Measurements from ENCODE around the gene CCDC192.

DNA sequence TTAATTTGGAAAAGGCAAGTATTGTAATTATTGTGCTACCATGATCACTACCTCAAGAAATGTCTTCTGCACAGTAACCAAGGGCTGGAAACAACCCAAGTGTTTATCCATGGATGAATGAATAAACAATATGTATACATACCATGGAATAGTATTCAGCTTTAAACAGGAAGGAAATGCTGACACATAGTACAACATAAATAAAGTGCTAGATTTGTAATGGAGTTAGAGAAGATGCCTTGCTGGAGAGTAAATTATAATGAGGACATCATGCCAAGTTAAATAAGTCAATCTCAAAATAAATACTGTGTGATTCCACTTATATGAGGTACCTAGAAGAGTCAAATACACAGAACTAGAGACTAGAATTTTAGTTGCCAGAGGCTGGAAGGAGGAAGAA lies 160.0 kb downstream of the CCDC192 start:
- TF ChIP-seq, protein P1, sequence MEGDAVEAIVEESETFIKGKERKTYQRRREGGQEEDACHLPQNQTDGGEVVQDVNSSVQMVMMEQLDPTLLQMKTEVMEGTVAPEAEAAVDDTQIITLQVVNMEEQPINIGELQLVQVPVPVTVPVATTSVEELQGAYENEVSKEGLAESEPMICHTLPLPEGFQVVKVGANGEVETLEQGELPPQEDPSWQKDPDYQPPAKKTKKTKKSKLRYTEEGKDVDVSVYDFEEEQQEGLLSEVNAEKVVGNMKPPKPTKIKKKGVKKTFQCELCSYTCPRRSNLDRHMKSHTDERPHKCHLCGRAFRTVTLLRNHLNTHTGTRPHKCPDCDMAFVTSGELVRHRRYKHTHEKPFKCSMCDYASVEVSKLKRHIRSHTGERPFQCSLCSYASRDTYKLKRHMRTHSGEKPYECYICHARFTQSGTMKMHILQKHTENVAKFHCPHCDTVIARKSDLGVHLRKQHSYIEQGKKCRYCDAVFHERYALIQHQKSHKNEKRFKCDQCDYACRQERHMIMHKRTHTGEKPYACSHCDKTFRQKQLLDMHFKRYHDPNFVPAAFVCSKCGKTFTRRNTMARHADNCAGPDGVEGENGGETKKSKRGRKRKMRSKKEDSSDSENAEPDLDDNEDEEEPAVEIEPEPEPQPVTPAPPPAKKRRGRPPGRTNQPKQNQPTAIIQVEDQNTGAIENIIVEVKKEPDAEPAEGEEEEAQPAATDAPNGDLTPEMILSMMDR (IDR thresholded peaks at IDR 0.05) = no peak
- no peak for TF ChIP-seq EZH2phosphoT487 (IDR thresholded peaks at IDR 0.05)
